Spleen (tissue), 11 donors: ENCODE data around the gene RAB3B. TPM values are rescaled to one million over a fixed set of nuclear protein-coding genes. Genes with fewer than 3 reads are reported as not detected.

Experiments used
- DNase-seq: peaks from one replicate; pipeline ENCODE4 v3.0.0-alpha.2; 2020
- H3K27ac ChIP-seq, 8 donors: fragments of 200-600 bp; sonication (generic) in 7 of 8; 1 replicate in 4 of 8; 2 replicates in 4 of 8; pipeline versions ENCODE4 v1.5.0 to v1.8.0; 2016 to 2021; ENCODE audit warnings: inconsistent platforms in 4 of 8, mild to moderate bottlenecking in 4 of 8, moderate library complexity in 1 of 8
- H3K27me3 ChIP-seq, 7 donors: fragments of 200-600 bp; sonication (generic) in 6 of 7; replicated peaks in 1 of 7; 1 replicate in 4 of 7; 2 replicates in 3 of 7; pipeline versions ENCODE4 v1.5.0 to v1.8.0; 2016 to 2021; ENCODE audit warnings: inconsistent platforms in 3 of 7, mild to moderate bottlenecking in 1 of 7
- H3K36me3 ChIP-seq, 6 donors: fragments of 200-600 bp; sonication (generic) in 5 of 6; 1 replicate in 4 of 6; 2 replicates in 2 of 6; pipeline versions ENCODE4 v1.5.0 to v1.8.0; 2016 to 2021; ENCODE audit warnings: inconsistent platforms in 2 of 6
- H3K4me1 ChIP-seq, 6 donors: fragments of 200-600 bp; sonication (generic) in 5 of 6; 1 replicate in 3 of 6; 2 replicates in 3 of 6; pipeline versions ENCODE4 v1.5.0 to v1.8.0; 2016 to 2021; ENCODE audit warnings: inconsistent platforms in 3 of 6
- H3K4me3 ChIP-seq, 8 donors: fragments of 200-600 bp; sonication (generic) in 7 of 8; 1 replicate in 4 of 8; 2 replicates in 4 of 8; pipeline versions ENCODE4 v1.5.0 to v1.8.0; 2016 to 2021; ENCODE audit warnings: inconsistent platforms in 4 of 8, mild to moderate bottlenecking in 4 of 8, moderate library complexity in 2 of 8
- H3K9me3 ChIP-seq, 8 donors: fragments of 200-600 bp; sonication (generic) in 7 of 8; 1 replicate in 4 of 8; 2 replicates in 4 of 8; pipeline versions ENCODE4 v1.5.0 to v1.8.0; 2016 to 2021; ENCODE audit warnings: inconsistent platforms in 4 of 8
- POLR2A ChIP-seq, 3 donors: fragments of 450-650 bp; IDR thresholded peaks; one replicate each; pipeline ENCODE4 v1.5.1; 2017; ENCODE audit warnings: antibody characterized with exemption in 3 of 3, mild to moderate bottlenecking in 1 of 3
- POLR2AphosphoS5 ChIP-seq, 3 donors: sonication (generic); formaldehyde crosslinking; IDR thresholded peaks; one replicate each; pipeline ENCODE4 v1.5.1; 2017; ENCODE audit warnings: antibody characterized with exemption in 3 of 3
- WGBS, 5 donors: extraction: QIAGEN DNeasy Blood & Tissue Kit in 3 of 5; methylation state at CpG; one replicate each; pipeline versions ENCODE4 v1.1.5 to v1.1.7; 2013 to 2018; 5-methylcytosine and 5-hydroxymethylcytosine counted together
- intact Hi-C: fragments of 100-400 bp; cut with DNase I; formaldehyde crosslinking; loops from one replicate; pipeline ENCODE4 v1.15.0; 2023; ENCODE audit warnings: low total_unique reads
- polyA plus RNA-seq, 3 donors: library from polyadenylated mRNA; stranded (reverse); fragments of 200-250 nt; gene quantifications; one replicate each; pipeline ENCODE4 v1.2.1, GENCODE V29; 2013
- total RNA-seq, 7 donors: library from RNA; depleted of rRNA in 3 of 7; stranded (reverse); fragments of >200 nt in 3 of 7; fragmentation: NEBNext Ultra II Directional in 4 of 7; extraction: Animal tissue kit (Norgen Biotek cat#: 25700) in 4 of 7; gene quantifications; one replicate each; pipeline versions ENCODE4 v1.1.0 to v1.2.1, GENCODE V29; 2016 to 2021
- TF ChIP-seq, protein P1 (sequence below), 11 experiments: fragments of 200-600 bp in 7 of 11; fragments of 450-650 bp in 4 of 11; sonication (generic) in 4 of 11; IDR thresholded peaks in 8 of 11; conservative IDR thresholded peaks in 3 of 11; 1 replicate in 7 of 11; 2 replicates in 4 of 11; pipeline versions ENCODE4 v1.4.0 to v1.8.0; 2016 to 2021; ENCODE audit warnings: antibody characterized with exemption in 11 of 11, inconsistent platforms in 4 of 11, mild to moderate bottlenecking in 1 of 11
- donor health status: healthy with polysubstance abuse.
- donor health status: DM: no; HTN: no; CAD: no; lungs with moderate emphysema.
- donor health status: DM: no; HTN: no; CAD: no.
- donor health status: Bipolar disorder and iron deficiency.
- donor health status: healthy.
- donor health status: DM: no; HTN: no; CAD: no.
- donor health status: DM: yes; HTN: yes; CAD: no.

The RAB3B gene
- total and polyA plus RNA-seq, 10 donors, result 0.02 to 0.32 (median 0.13) TPM; not detected in 2

DNA sequence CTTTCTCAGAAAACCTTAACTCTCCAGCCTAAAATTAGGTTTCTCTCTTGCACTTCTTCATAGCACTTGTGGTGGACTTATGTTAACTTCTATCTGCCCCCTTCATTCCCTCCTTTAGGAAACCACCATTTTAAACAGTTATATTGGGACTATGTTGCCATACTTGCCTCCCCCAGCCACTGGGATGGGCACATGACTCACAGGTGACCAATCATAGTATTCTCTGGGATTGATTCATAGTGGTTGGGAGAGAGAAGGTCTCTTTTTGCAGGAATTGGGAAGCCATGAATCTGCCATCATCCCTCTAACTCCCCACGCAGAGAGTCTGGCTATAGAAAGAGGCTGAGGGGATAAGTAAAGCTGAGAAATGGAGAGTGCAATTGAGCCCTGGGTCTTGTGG lies 61.6 kb downstream of the RAB3B start:
- no peak for TF ChIP-seq POLR2A (IDR thresholded peaks at IDR 0.05)
- no peak for TF ChIP-seq POLR2AphosphoS5 (IDR thresholded peaks at IDR 0.05)
- TF ChIP-seq, protein P1, sequence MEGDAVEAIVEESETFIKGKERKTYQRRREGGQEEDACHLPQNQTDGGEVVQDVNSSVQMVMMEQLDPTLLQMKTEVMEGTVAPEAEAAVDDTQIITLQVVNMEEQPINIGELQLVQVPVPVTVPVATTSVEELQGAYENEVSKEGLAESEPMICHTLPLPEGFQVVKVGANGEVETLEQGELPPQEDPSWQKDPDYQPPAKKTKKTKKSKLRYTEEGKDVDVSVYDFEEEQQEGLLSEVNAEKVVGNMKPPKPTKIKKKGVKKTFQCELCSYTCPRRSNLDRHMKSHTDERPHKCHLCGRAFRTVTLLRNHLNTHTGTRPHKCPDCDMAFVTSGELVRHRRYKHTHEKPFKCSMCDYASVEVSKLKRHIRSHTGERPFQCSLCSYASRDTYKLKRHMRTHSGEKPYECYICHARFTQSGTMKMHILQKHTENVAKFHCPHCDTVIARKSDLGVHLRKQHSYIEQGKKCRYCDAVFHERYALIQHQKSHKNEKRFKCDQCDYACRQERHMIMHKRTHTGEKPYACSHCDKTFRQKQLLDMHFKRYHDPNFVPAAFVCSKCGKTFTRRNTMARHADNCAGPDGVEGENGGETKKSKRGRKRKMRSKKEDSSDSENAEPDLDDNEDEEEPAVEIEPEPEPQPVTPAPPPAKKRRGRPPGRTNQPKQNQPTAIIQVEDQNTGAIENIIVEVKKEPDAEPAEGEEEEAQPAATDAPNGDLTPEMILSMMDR (IDR thresholded peaks at IDR 0.05 in 8 of 11, conservative IDR thresholded peaks at IDR 0.05 in 3 of 11), result no peak
- intact Hi-C loops, result no loop called here
- H3K27me3 ChIP-seq, result peaks cover 0 to 12% (median 0%) of the 10 kb centered on the region in 7 donors
- no peaks in the 10 kb centered on the region for H3K9me3 ChIP-seq
- no peaks in the 10 kb centered on the region for H3K4me1 ChIP-seq
- H3K4me3 ChIP-seq, result no peak overlapping the region
- H3K36me3 ChIP-seq, result no peaks in the 10 kb centered on the region
- WGBS, 5 donors, result 81 to 97% (median 83%) methylated on average over 1 of the region's 1 CpG
- no peak for DNase-seq
- H3K27ac ChIP-seq, result no peak overlapping the region

DNA sequence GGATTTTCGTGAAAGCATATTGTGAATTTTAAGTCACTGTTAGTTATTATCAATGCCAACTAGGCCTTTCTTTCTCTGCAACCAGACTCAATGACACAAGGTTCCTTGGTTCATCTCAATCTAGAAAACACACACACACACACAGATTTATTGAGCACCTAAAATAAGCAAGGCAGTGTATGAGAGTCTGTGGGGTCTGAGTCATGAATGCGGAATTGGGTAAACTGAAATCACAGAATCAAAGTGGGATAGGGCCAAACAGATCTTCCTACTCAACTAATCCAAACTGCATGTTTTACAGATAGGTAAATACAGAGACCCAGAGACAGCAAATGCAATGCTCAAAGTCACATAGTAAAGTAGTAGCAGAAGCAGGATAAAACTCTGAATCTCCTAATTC lies 63.5 kb downstream of the RAB3B start:
- H3K36me3 ChIP-seq, result no peaks in the 10 kb centered on the region
- no peak overlapping the region for H3K4me3 ChIP-seq
- H3K27ac ChIP-seq, result no peak overlapping the region
- peaks cover 0 to 15% (median 0%) of the 10 kb centered on the region in 7 donors for H3K27me3 ChIP-seq
- DNase-seq, result no peak
- WGBS, 5 donors, result 85 to 96% (median 87%) methylated on average over 2 of the region's 2 CpGs
- H3K4me1 ChIP-seq, result no peaks in the 10 kb centered on the region
- intact Hi-C loops, result no loop called here
- TF ChIP-seq POLR2AphosphoS5 (IDR thresholded peaks at IDR 0.05), result no peak
- TF ChIP-seq, protein P1 (IDR thresholded peaks at IDR 0.05 in 8 of 11, conservative IDR thresholded peaks at IDR 0.05 in 3 of 11), result no peak
- no peak for TF ChIP-seq POLR2A (IDR thresholded peaks at IDR 0.05)
- no peaks in the 10 kb centered on the region for H3K9me3 ChIP-seq

DNA sequence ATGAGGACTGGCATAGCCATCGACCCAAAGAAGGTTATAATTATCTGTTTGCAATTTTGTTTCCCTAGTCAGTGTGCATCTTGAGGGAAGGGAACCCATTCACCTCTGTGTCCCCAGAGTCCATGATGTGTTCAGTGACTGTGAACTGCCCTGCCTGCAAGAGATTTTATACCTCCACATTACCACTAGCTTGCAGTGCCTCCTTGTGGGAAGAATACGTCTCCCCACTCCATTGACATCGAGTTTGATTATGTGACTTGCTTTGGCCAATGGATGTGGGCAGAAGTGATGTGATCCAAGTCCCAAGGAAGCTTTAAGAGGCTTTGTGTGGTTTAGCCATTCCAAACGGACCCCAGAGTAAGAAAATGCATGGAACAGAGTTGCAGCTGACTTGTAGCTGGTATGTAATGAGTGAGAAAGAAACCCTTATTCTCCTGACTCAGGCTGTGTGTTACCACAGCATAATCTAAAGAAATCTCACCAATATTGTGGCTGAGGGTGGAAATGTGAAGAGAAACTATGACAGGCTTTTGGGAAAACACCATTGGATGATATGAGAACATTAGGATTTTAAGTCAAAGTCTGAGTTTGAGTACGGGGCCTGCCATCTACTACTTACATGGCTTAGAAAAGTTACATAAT lies 64.2 kb downstream of the RAB3B start:
- intact Hi-C loops, result no loop called here
- no peak for DNase-seq

DNA sequence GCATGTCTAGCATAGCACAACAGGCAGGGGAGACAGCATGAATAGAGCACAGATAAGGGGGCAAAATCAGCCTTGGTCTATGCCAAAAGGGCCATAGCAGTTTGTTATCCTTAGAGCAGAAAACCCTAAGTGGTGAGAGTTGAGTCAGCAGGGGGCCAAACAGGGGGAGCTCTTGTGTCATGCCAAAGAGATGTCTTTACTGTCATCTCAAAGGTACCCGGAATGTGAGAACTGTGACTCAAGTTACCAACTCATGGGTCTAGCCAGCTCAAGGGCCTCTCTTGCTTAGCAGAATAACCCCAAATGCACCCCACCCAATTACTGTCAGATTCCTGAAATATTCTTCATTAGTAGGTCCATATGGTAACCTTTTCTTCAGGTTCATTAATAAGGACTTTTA lies 66.0 kb downstream of the RAB3B start:
- no peaks in the 10 kb centered on the region for H3K9me3 ChIP-seq
- no peak overlapping the region for H3K27ac ChIP-seq
- H3K4me3 ChIP-seq, result no peak overlapping the region
- intact Hi-C loops, result no loop called here
- WGBS, 5 donors, result 50 to 92% (median 77%) methylated on average over 1 of the region's 1 CpG
- H3K4me1 ChIP-seq, result no peaks in the 10 kb centered on the region
- no peaks in the 10 kb centered on the region for H3K36me3 ChIP-seq
- TF ChIP-seq POLR2A (IDR thresholded peaks at IDR 0.05) (no peak), POLR2AphosphoS5 (IDR thresholded peaks at IDR 0.05) (no peak)
- TF ChIP-seq, protein P1 (IDR thresholded peaks at IDR 0.05 in 8 of 11, conservative IDR thresholded peaks at IDR 0.05 in 3 of 11), result no peak
- no peak for DNase-seq
- H3K27me3 ChIP-seq, result peaks cover 0 to 20% (median 0%) of the 10 kb centered on the region in 7 donors

More for the DNA sequence above, 64.2 kb downstream of the RAB3B start:
- TF ChIP-seq, protein P1 (IDR thresholded peaks at IDR 0.05 in 8 of 11, conservative IDR thresholded peaks at IDR 0.05 in 3 of 11), result no peak
- TF ChIP-seq POLR2AphosphoS5 (IDR thresholded peaks at IDR 0.05) (no peak), POLR2A (IDR thresholded peaks at IDR 0.05) (no peak)
- Histone ChIP-seq H3K36me3 (no peaks in the 10 kb centered on the region), H3K4me1 (no peaks in the 10 kb centered on the region), H3K27ac (no peak overlapping the region), H3K9me3 (no peaks in the 10 kb centered on the region), H3K27me3 (peaks cover 0 to 15% (median 0%) of the 10 kb centered on the region in 7 donors), H3K4me3 (no peak overlapping the region)
- WGBS, 5 donors, result 72 to 75% (median 74%) methylated on average over 5 of the region's 5 CpGs
